ENCODE measurements around the gene HDAC9.

- TF ChIP-seq CTCF (IDR thresholded peaks at IDR 0.05) (no peak), POLR2A (IDR thresholded peaks at IDR 0.05) (no peak)
These were observed 290.7 kb downstream of the HDAC9 start for GRCh38 chr7:18786196-18786727.

All from adrenal gland (tissue), 5 donors.